ENCODE results near the gene SWI5.

Gene SWI5

GRCh38 chr9:128243215-128244018 is 32.7 kb upstream of the SWI5 start:
- Histone ChIP-seq H3K9me3 (ENCODE audit: control insufficient read depth, low read length) (no peaks in the 10 kb centered on the region), H2AFZ (ENCODE audit: low read depth, low read length) (no peak overlapping the region), H3K18ac (ENCODE audit: low read depth in 1 of 2, low read length in 2 of 2) (peak overlapping the region; percentile 14 to 51), H2BK5ac (ENCODE audit: low read depth, low read length, poor library complexity, severe bottlenecking) (no peak overlapping the region), H3K14ac (ENCODE audit: low read length in 2 of 2) (peak overlapping the region; percentile 29 to 65), H2AK5ac (ENCODE audit: low read length, severe bottlenecking) (no peak overlapping the region), H3K27me3 (ENCODE audit: control insufficient read depth in 1 of 2, insufficient read depth in 1 of 2, low read length in 2 of 2) (no peaks in the 10 kb centered on the region), H3K4me3 (ENCODE audit: insufficient read depth in 1 of 2, low read depth in 1 of 2, low read length in 2 of 2) (peak overlapping the region in 1 of 2 experiments; percentile 87), H2BK12ac (ENCODE audit: low read length in 2 of 2) (peak overlapping the region in 1 of 2 experiments; percentile 19), H3K79me1 (replicated peaks; ENCODE audit: low read length, poor library complexity, severe bottlenecking) (peaks cover 1% of the 10 kb centered on the region), H2BK15ac (ENCODE audit: low read depth, poor library complexity, severe bottlenecking) (peak overlapping the region; percentile 70), H3K9ac (ENCODE audit: low read length) (peak overlapping the region; percentile 94), H2BK120ac (ENCODE audit: low read depth, low read length) (peak overlapping the region; percentile 37), H3K23ac (ENCODE audit: low read length in 2 of 2) (no peak overlapping the region), H3K4me1 (ENCODE audit: control insufficient read depth, insufficient read depth, low read depth, low read length) (peaks cover 37% of the 10 kb centered on the region), H3K36me3 (ENCODE audit: control insufficient read depth in 1 of 2, insufficient read depth in 2 of 2, low read depth in 1 of 2, low read length in 2 of 2) (peaks cover 33 to 57% of the 10 kb centered on the region in 2 experiments), H3K4ac (ENCODE audit: low read depth in 1 of 2, low read length in 2 of 2) (peak overlapping the region in 1 of 2 experiments; percentile 42), H4K8ac (ENCODE audit: low read length) (peak overlapping the region; percentile 19), H3K27ac (ENCODE audit: low read length, poor library complexity, severe bottlenecking) (no peak overlapping the region), H4K91ac (ENCODE audit: low read length) (peak overlapping the region; percentile 81), H3K4me2 (ENCODE audit: low read length, poor library complexity, severe bottlenecking) (no peak overlapping the region)
- WGBS = 72% methylated on average over 10 of the region's 13 CpGs
- DNase-seq = no peak

GRCh38 chr9:128244091-128244836 is 31.8 kb upstream of the SWI5 start:
- Histone ChIP-seq H2AK5ac (ENCODE audit: low read length, severe bottlenecking) (peak overlapping the region; percentile 63), H2BK5ac (ENCODE audit: low read depth, low read length, poor library complexity, severe bottlenecking) (no peak overlapping the region), H2BK12ac (ENCODE audit: low read length in 2 of 2) (peak overlapping the region; percentile 44 to 90), H2AFZ (ENCODE audit: low read depth, low read length) (no peak overlapping the region), H3K27me3 (ENCODE audit: control insufficient read depth in 1 of 2, insufficient read depth in 1 of 2, low read length in 2 of 2) (no peaks in the 10 kb centered on the region), H3K4ac (ENCODE audit: low read depth in 1 of 2, low read length in 2 of 2) (peak overlapping the region; percentile 75 to 94), H2BK120ac (ENCODE audit: low read depth, low read length) (peak overlapping the region; percentile 90), H3K9ac (ENCODE audit: low read length) (peak overlapping the region; percentile 94), H3K36me3 (ENCODE audit: control insufficient read depth in 1 of 2, insufficient read depth in 2 of 2, low read depth in 1 of 2, low read length in 2 of 2) (peaks cover 35 to 59% of the 10 kb centered on the region in 2 experiments), H3K27ac (ENCODE audit: low read length, poor library complexity, severe bottlenecking) (no peak overlapping the region), H3K9me3 (ENCODE audit: control insufficient read depth, low read length) (no peaks in the 10 kb centered on the region), H3K14ac (ENCODE audit: low read length in 2 of 2) (peak overlapping the region in 1 of 2 experiments; percentile 71), H3K23ac (ENCODE audit: low read length in 2 of 2) (peak overlapping the region in 1 of 2 experiments; percentile 81), H3K4me3 (ENCODE audit: insufficient read depth in 1 of 2, low read depth in 1 of 2, low read length in 2 of 2) (peak overlapping the region in 1 of 2 experiments; percentile 87), H4K91ac (ENCODE audit: low read length) (peak overlapping the region; percentile 81), H3K18ac (ENCODE audit: low read depth in 1 of 2, low read length in 2 of 2) (peak overlapping the region; percentile 81 to 92), H3K4me1 (ENCODE audit: control insufficient read depth, insufficient read depth, low read depth, low read length) (peaks cover 37% of the 10 kb centered on the region), H2BK15ac (ENCODE audit: low read depth, poor library complexity, severe bottlenecking) (peak overlapping the region; percentile 91), H3K4me2 (ENCODE audit: low read length, poor library complexity, severe bottlenecking) (no peak overlapping the region), H3K79me1 (replicated peaks; ENCODE audit: low read length, poor library complexity, severe bottlenecking) (peaks cover 1% of the 10 kb centered on the region), H4K8ac (ENCODE audit: low read length) (peak overlapping the region; percentile 96)
- WGBS = 74% methylated on average over 11 of the region's 13 CpGs
- no peak for DNase-seq

GRCh38 chr9:128244837-128245231 is 31.2 kb upstream of the SWI5 start:
- H4K91ac ChIP-seq (ENCODE audit: low read length) = peak overlapping the region; percentile 81
- peak overlapping the region; percentile 90 for H2BK120ac ChIP-seq (ENCODE audit: low read depth, low read length)
- peaks cover 1% of the 10 kb centered on the region for H3K79me1 ChIP-seq (replicated peaks; ENCODE audit: low read length, poor library complexity, severe bottlenecking)
- peaks cover 29 to 54% of the 10 kb centered on the region in 2 experiments for H3K36me3 ChIP-seq (ENCODE audit: control insufficient read depth in 1 of 2, insufficient read depth in 2 of 2, low read depth in 1 of 2, low read length in 2 of 2)
- peak; percentile 82 for DNase-seq
- peak overlapping the region; percentile 94 for H3K9ac ChIP-seq (ENCODE audit: low read length)
- H3K23ac ChIP-seq (ENCODE audit: low read length in 2 of 2) = peak overlapping the region in 1 of 2 experiments; percentile 81
- H3K4me1 ChIP-seq (ENCODE audit: control insufficient read depth, insufficient read depth, low read depth, low read length) = peaks cover 37% of the 10 kb centered on the region
- H3K27ac ChIP-seq (ENCODE audit: low read length, poor library complexity, severe bottlenecking) = no peak overlapping the region
- no peaks in the 10 kb centered on the region for H3K9me3 ChIP-seq (ENCODE audit: control insufficient read depth, low read length)
- H3K4me2 ChIP-seq (ENCODE audit: low read length, poor library complexity, severe bottlenecking) = peak overlapping the region; percentile 8
- peak overlapping the region; percentile 96 for H4K8ac ChIP-seq (ENCODE audit: low read length)
- no peak overlapping the region for H3K14ac ChIP-seq (ENCODE audit: low read length in 2 of 2)
- peak overlapping the region; percentile 75 to 94 for H3K4ac ChIP-seq (ENCODE audit: low read depth in 1 of 2, low read length in 2 of 2)
- no peak overlapping the region for H2BK5ac ChIP-seq (ENCODE audit: low read depth, low read length, poor library complexity, severe bottlenecking)
- peak overlapping the region; percentile 91 for H2BK15ac ChIP-seq (ENCODE audit: low read depth, poor library complexity, severe bottlenecking)
- no peak overlapping the region for H2AFZ ChIP-seq (ENCODE audit: low read depth, low read length)
- WGBS = 0% methylated on average over 3 of the region's 18 CpGs
- no peak overlapping the region for H2AK5ac ChIP-seq (ENCODE audit: low read length, severe bottlenecking)
- peak overlapping the region; percentile 44 to 90 for H2BK12ac ChIP-seq (ENCODE audit: low read length in 2 of 2)
- H3K18ac ChIP-seq (ENCODE audit: low read depth in 1 of 2, low read length in 2 of 2) = peak overlapping the region; percentile 81 to 92
- no peaks in the 10 kb centered on the region for H3K27me3 ChIP-seq (ENCODE audit: control insufficient read depth in 1 of 2, insufficient read depth in 1 of 2, low read length in 2 of 2)
- H3K4me3 ChIP-seq (ENCODE audit: insufficient read depth in 1 of 2, low read depth in 1 of 2, low read length in 2 of 2) = peak overlapping the region in 1 of 2 experiments; percentile 87
